ENCODE results near the gene MIAT.
A peak's percentile ranks its signal among the peaks of the same experiment; 100 is the strongest.

The MIAT gene

GRCh38 chr22:26632422-26633155 lies 24.8 kb upstream of the MIAT start:
- no peak for DNase-seq

- DNase-seq = no peak
Measured at GRCh38 chr22:26634189-26634588, 23.2 kb upstream of the MIAT start.

GRCh38 chr22:26635117-26635516 lies 22.3 kb upstream of the MIAT start:
- no peak for DNase-seq

- no peak for DNase-seq
Measured at GRCh38 chr22:26636296-26636695, 21.1 kb upstream of the MIAT start.

- peak; percentile 61 for DNase-seq
Measured at GRCh38 chr22:26642465-26643417, 14.6 kb upstream of the MIAT start.

- DNase-seq = no peak
Measured at GRCh38 chr22:26643418-26644100, 13.8 kb upstream of the MIAT start.

GRCh38 chr22:26646158-26646557 lies 11.2 kb upstream of the MIAT start:
- DNase-seq = no peak

GRCh38 chr22:26648011-26648497 lies 9.3 kb upstream of the MIAT start:
- peak; percentile 28 for DNase-seq

- DNase-seq = no peak
Measured at GRCh38 chr22:26648528-26649388, 8.6 kb upstream of the MIAT start.

GRCh38 chr22:26650722-26651421 lies 6.5 kb upstream of the MIAT start:
- DNase-seq = no peak

GRCh38 chr22:26651815-26652214 lies 5.6 kb upstream of the MIAT start:
- no peak for DNase-seq

GRCh38 chr22:26658161-26658560 lies 773 bp downstream of the MIAT start:
- no peak for DNase-seq

GRCh38 chr22:26658671-26659478 lies 1.5 kb downstream of the MIAT start:
- peak; percentile 59 for DNase-seq

- no peak for DNase-seq
Measured at GRCh38 chr22:26660356-26660755, 3.0 kb downstream of the MIAT start.

- DNase-seq = no peak
Measured at GRCh38 chr22:26660961-26661578, 3.7 kb downstream of the MIAT start.

GRCh38 chr22:26662160-26662559 lies 4.8 kb downstream of the MIAT start:
- DNase-seq = no peak

GRCh38 chr22:26663374-26663923 lies 6.1 kb downstream of the MIAT start:
- no peak for DNase-seq

- no peak for DNase-seq
Measured at GRCh38 chr22:26665813-26666231, 8.4 kb downstream of the MIAT start.

GRCh38 chr22:26667140-26667539 lies 9.8 kb downstream of the MIAT start:
- no peak for DNase-seq

- DNase-seq = no peak
Measured at GRCh38 chr22:26669060-26669481, 11.7 kb downstream of the MIAT start.
